Fibroblast of lung (primary cell): ENCODE measurements around the gene PPP2R5C. TPM values are rescaled to one million over a fixed set of nuclear protein-coding genes. Genes with fewer than 3 reads are reported as not detected.
"Not testable (repeated sequence)": the region's sequence is repeated elsewhere in the genome, so short reads cannot be mapped to it uniquely, and the experiment has no call there.

Experiments
- DNase-seq, 2 donors: peaks; one replicate each; pipeline versions ENCODE4 v3.0.0 to v3.0.0-alpha.2; 2010; ENCODE audit warnings: low read depth in 2 of 2
- H2AFZ ChIP-seq: 2 replicates; pipeline ENCODE4 v1.5.1; 2012; ENCODE audit warnings: low read length, control low read depth, inconsistent platforms
- H3K27ac ChIP-seq: 2 replicates; pipeline ENCODE4 v1.5.1; 2011; ENCODE audit warnings: low read length, control low read depth; ENCODE audit not compliant: insufficient read depth
- H3K27me3 ChIP-seq: 2 replicates; pipeline ENCODE4 v1.5.1; 2011; ENCODE audit warnings: mild to moderate bottlenecking, low read length; ENCODE audit not compliant: control insufficient read depth, insufficient read depth
- H3K36me3 ChIP-seq: 2 replicates; pipeline ENCODE4 v1.5.1; 2011; ENCODE audit warnings: low read length; ENCODE audit not compliant: control insufficient read depth, insufficient read depth
- H3K4me1 ChIP-seq: 2 replicates; pipeline ENCODE4 v1.5.1; 2011; ENCODE audit warnings: low read length; ENCODE audit not compliant: control insufficient read depth, insufficient read depth; ENCODE audit errors: extremely low read depth
- H3K4me2 ChIP-seq: 2 replicates; pipeline ENCODE4 v1.5.1; 2011; ENCODE audit warnings: low read length, control low read depth; ENCODE audit not compliant: insufficient read depth; ENCODE audit errors: extremely low read depth
- H3K4me3 ChIP-seq, 4 experiments: fragments of 200-600 bp in 1 of 4; sonication (generic) in 1 of 4; replicated peaks in 1 of 4; 2 replicates each; pipeline ENCODE4 v1.5.1; 2011 to 2016; ENCODE audit warnings: low read length in 4 of 4, low read depth in 3 of 4, mild to moderate bottlenecking in 3 of 4, control low read depth in 2 of 4, inconsistent platforms in 1 of 4, mixed read lengths in 1 of 4; ENCODE audit not compliant: insufficient read depth in 1 of 4; ENCODE audit errors: control extremely low read depth in 1 of 4
- H3K79me2 ChIP-seq: 2 replicates; pipeline ENCODE4 v1.5.1; 2012; ENCODE audit warnings: mild to moderate bottlenecking, low read length, inconsistent platforms; ENCODE audit not compliant: control insufficient read depth, insufficient read depth
- H3K9ac ChIP-seq: 2 replicates; pipeline ENCODE4 v1.5.1; 2011; ENCODE audit warnings: mild to moderate bottlenecking, low read length, control low read depth; ENCODE audit not compliant: insufficient read depth
- H3K9me3 ChIP-seq: 2 replicates; pipeline ENCODE4 v1.5.1; 2012; ENCODE audit warnings: low read depth, low read length; ENCODE audit not compliant: control insufficient read depth, insufficient read depth
- H4K20me1 ChIP-seq: 2 replicates; pipeline ENCODE4 v1.5.1; 2011; ENCODE audit warnings: low read length; ENCODE audit not compliant: control insufficient read depth, insufficient read depth; ENCODE audit errors: extremely low read depth
- EZH2 ChIP-seq: IDR thresholded peaks from 2 replicates; pipeline ENCODE4 v1.5.1; 2012; ENCODE audit warnings: low read length, control low read depth, mild to moderate bottlenecking; ENCODE audit errors: missing control alignments
- polyA plus RNA-seq, 2 donors: library from polyadenylated mRNA; depleted of rRNA in 1 of 2; stranded (reverse) in 1 of 2; unstranded in 1 of 2; fragments of >200 nt; gene quantifications; 2 replicates each; pipeline ENCODE4 v1.2.1, GENCODE V29; 2011 to 2012; ENCODE audit warnings: missing spikeins in 1 of 2
- total RNA-seq: library from RNA; depleted of rRNA; stranded (reverse); fragments of >200 nt; gene quantifications from 2 replicates; pipeline ENCODE4 v1.2.1, GENCODE V29; 2014
- TF ChIP-seq, protein P1 (sequence below), 2 donors: IDR thresholded peaks in 1 of 2; conservative IDR thresholded peaks in 1 of 2; 1 replicate in 1 of 2; 2 replicates in 1 of 2; pipeline ENCODE4 v1.5.1; 2011 to 2012; ENCODE audit warnings: low read length in 2 of 2, control low read depth in 1 of 2, inconsistent platforms in 1 of 2, low read depth in 1 of 2, mild to moderate bottlenecking in 1 of 2

The PPP2R5C gene
- total and polyA plus RNA-seq, 2 donors (not counting 1 experiment from before 2014, with no cell fraction given), result 86.0 to 116 TPM

DNA sequence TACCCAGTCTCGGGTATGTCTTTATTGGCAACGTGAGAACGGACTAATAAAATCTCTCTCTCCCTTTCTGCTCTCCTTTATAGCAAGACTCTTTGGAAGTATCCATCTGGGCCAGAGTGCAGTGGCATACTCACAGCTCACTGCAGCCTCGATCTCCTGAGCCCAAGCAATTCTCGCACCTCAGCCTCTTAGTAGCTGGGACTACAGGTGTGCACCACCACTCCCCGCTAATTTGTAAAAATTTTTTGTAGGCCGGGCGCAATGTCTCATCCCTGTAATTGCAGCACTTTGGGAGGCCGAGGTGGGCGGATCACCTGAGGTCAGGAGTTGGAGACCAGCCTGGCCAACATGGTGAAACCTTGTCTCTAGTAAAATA is 33.2 kb upstream of the PPP2R5C start:
- Histone ChIP-seq H3K9ac (no peak overlapping the region), H3K27me3 (no peaks in the 10 kb centered on the region), H3K27ac (no peak overlapping the region), H3K4me3 (no peak overlapping the region), H3K4me1 (no peaks in the 10 kb centered on the region), H3K36me3 (no peaks in the 10 kb centered on the region), H3K79me2 (no peaks in the 10 kb centered on the region), H3K4me2 (no peak overlapping the region), H4K20me1 (no peaks in the 10 kb centered on the region), H2AFZ (no peak overlapping the region), H3K9me3 (no peaks in the 10 kb centered on the region)
- no peak for DNase-seq
- no peak for TF ChIP-seq EZH2
- TF ChIP-seq, protein P1, sequence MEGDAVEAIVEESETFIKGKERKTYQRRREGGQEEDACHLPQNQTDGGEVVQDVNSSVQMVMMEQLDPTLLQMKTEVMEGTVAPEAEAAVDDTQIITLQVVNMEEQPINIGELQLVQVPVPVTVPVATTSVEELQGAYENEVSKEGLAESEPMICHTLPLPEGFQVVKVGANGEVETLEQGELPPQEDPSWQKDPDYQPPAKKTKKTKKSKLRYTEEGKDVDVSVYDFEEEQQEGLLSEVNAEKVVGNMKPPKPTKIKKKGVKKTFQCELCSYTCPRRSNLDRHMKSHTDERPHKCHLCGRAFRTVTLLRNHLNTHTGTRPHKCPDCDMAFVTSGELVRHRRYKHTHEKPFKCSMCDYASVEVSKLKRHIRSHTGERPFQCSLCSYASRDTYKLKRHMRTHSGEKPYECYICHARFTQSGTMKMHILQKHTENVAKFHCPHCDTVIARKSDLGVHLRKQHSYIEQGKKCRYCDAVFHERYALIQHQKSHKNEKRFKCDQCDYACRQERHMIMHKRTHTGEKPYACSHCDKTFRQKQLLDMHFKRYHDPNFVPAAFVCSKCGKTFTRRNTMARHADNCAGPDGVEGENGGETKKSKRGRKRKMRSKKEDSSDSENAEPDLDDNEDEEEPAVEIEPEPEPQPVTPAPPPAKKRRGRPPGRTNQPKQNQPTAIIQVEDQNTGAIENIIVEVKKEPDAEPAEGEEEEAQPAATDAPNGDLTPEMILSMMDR (conservative IDR thresholded peaks at IDR 0.05 in 1 of 2, IDR thresholded peaks at IDR 0.05 in 1 of 2; ENCODE audit: low read depth in 1 of 2, low read length in 2 of 2), result no peak

DNA sequence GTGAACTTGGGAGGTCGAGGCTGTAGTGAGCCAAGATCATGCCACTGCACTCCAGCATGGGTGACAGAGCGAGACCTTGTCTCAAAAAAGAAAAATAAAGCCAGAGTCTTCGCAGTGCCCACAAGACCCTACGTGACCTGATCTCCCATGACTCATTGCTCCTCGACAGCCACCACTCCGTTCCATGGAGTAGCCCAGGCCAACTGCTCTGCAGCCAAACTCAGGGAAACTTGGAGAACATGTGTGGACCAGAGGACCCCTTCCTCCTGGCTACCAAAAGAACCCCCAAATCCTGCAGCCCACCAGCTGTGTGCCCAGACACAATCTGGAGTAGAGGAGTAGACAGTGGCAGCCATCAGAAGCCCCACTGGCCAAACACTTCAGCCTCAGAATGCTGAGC is 32.1 kb upstream of the PPP2R5C start:
- TF ChIP-seq EZH2, result no peak
- TF ChIP-seq, protein P1 (conservative IDR thresholded peaks at IDR 0.05 in 1 of 2, IDR thresholded peaks at IDR 0.05 in 1 of 2; ENCODE audit: low read depth in 1 of 2, low read length in 2 of 2), result no peak
- H3K4me2 ChIP-seq, result no peak overlapping the region
- no peaks in the 10 kb centered on the region for H3K36me3 ChIP-seq
- H3K79me2 ChIP-seq, result no peaks in the 10 kb centered on the region
- no peaks in the 10 kb centered on the region for H3K27me3 ChIP-seq
- H3K4me1 ChIP-seq, result no peaks in the 10 kb centered on the region
- H3K27ac ChIP-seq, result no peak overlapping the region
- H3K9me3 ChIP-seq, result no peaks in the 10 kb centered on the region
- H3K9ac ChIP-seq, result no peak overlapping the region
- no peaks in the 10 kb centered on the region for H4K20me1 ChIP-seq
- no peak overlapping the region for H3K4me3 ChIP-seq
- DNase-seq, result no peak
- H2AFZ ChIP-seq, result no peak overlapping the region

DNA sequence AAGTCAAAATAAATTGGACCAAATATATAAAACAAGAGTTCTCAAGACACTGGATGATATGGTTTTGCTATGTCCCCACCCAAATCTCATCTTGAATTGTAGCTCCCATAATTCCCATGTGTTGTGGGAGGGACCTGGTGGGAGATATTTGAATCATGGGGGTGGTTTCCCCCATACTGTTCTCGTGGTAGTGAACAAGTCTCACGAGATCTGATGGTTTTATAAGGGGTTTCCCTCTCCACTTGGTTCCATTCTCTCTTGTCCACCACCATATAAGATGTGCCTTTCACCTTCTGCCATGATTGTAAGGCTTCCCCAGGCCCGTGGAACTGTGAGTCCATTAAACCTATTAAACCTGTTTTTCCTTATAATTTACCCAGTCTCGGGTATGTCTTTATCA is 31.4 kb upstream of the PPP2R5C start:
- H3K4me3 ChIP-seq, DNase-seq, H3K9me3 ChIP-seq, H3K4me1 ChIP-seq, H3K36me3 ChIP-seq, H2AFZ ChIP-seq, H4K20me1 ChIP-seq, H3K27me3 ChIP-seq, H3K9ac ChIP-seq, H3K79me2 ChIP-seq, H3K4me2 ChIP-seq, H3K27ac ChIP-seq: not testable (repeated sequence)
